Activated CD4-positive, alpha-beta memory T cell treated with anti-CD3 and anti-CD28 coated beads for 36 hours (primary cell): ENCODE data around the gene TBC1D7. TPM values are rescaled to one million over a fixed set of nuclear protein-coding genes. Genes with fewer than 3 reads are reported as not detected.
A peak's percentile ranks its signal among the peaks of the same experiment; 100 is the strongest.
"Not testable (repeated sequence)": the region's sequence is repeated elsewhere in the genome, so short reads cannot be mapped to it uniquely, and the experiment has no call there.

Experiments
- CTCF ChIA-PET: fragments of 350-600 bp; sonication (Branson Sonifier 250); formaldehyde crosslinking; loops from one replicate; lab custom pipeline; 2021; ENCODE audit warnings: antibody characterized with exemption, inconsistent platforms; lab: Charles Lee
- POLR2A ChIA-PET: fragments of 350-600 bp; sonication (Branson Sonifier 250); formaldehyde crosslinking; loops from one replicate; lab custom pipeline; 2021; ENCODE audit warnings: antibody characterized with exemption; lab: Charles Lee
- DNase-seq: peaks from one replicate; pipeline ENCODE4 v3.0.0-alpha.2; 2020
- H3K27ac Mint-ChIP-seq: one replicate; pipeline ENCODE4 v1.8.0; 2021; ENCODE audit warnings: mixed read lengths
- H3K27me3 Mint-ChIP-seq: one replicate; pipeline ENCODE4 v1.8.0; 2021; ENCODE audit warnings: mixed read lengths
- H3K36me3 Mint-ChIP-seq: one replicate; pipeline ENCODE4 v1.8.0; 2021; ENCODE audit warnings: mixed read lengths
- H3K4me1 Mint-ChIP-seq: one replicate; pipeline ENCODE4 v1.8.0; 2021; ENCODE audit warnings: low read depth, mixed read lengths
- H3K4me3 Mint-ChIP-seq: one replicate; pipeline ENCODE4 v1.8.0; 2021; ENCODE audit warnings: mild to moderate bottlenecking, mixed read lengths
- H3K9me3 Mint-ChIP-seq: one replicate; pipeline ENCODE4 v1.8.0; 2021; ENCODE audit warnings: mixed read lengths
- intact Hi-C: fragments of 100-400 bp; cut with micrococcal nuclease; formaldehyde crosslinking; loops from one replicate; pipeline ENCODE4 v1.15.1; 2023
- total RNA-seq, 2 experiments: library from RNA; stranded (reverse); gene quantifications; one replicate each; pipeline ENCODE4 v1.2.3, GENCODE V29; 2021

The TBC1D7 gene
- total RNA-seq, 2 experiments from 2014 or later = 20.6 to 21.7 TPM

- Mint-ChIP-seq H3K36me3 (no peaks in the 10 kb centered on the region), H3K9me3 (peaks cover 8% of the 10 kb centered on the region), H3K27me3 (no peaks in the 10 kb centered on the region), H3K4me1 (peaks cover 6% of the 10 kb centered on the region), H3K4me3 (no peak overlapping the region), H3K27ac (no peak overlapping the region)
- CTCF ChIA-PET = interaction anchor here (0.9 to 4.5 kb wide), 9 partner anchors 9 to 729 kb away, joined by 3 to 37 read pairs (median 5); partner anchors contain the start of genes GFOD1, SIRT5 and TBC1D7
- DNase-seq = no peak
- intact Hi-C loops = loop anchor here (5.0 to 10.0 kb wide), 2 partner anchors 89 to 727 kb away; no protein-coding TSS in a partner anchor
- POLR2A ChIA-PET = no interaction called here
These were observed 9.7 kb upstream of the TBC1D7 start for GRCh38 chr6:13338038-13338437.

GRCh38 chr6:13336553-13336952 is 8.2 kb upstream of the TBC1D7 start:
- Mint-ChIP-seq H3K4me1 (peaks cover 6% of the 10 kb centered on the region), H3K9me3 (no peaks in the 10 kb centered on the region), H3K36me3 (no peaks in the 10 kb centered on the region), H3K27me3 (no peaks in the 10 kb centered on the region), H3K27ac (no peak overlapping the region), H3K4me3 (no peak overlapping the region)
- DNase-seq = peak; percentile 79
- CTCF ChIA-PET = interaction anchor here (1.0 to 4.5 kb wide), 6 partner anchors 7 to 238 kb away, joined by 3 to 37 read pairs (median 5); partner anchors contain the start of genes SIRT5 and TBC1D7
- POLR2A ChIA-PET = no interaction called here
- intact Hi-C loops = loop anchor here (1.0 to 10.0 kb wide), 4 partner anchors 91 to 728 kb away; no protein-coding TSS in a partner anchor

- H3K36me3 Mint-ChIP-seq = no peaks in the 10 kb centered on the region
- H3K27me3 Mint-ChIP-seq = no peaks in the 10 kb centered on the region
- H3K9me3 Mint-ChIP-seq = no peaks in the 10 kb centered on the region
- intact Hi-C loops = loop anchor here (5.0 to 10.0 kb wide), 4 partner anchors 92 to 730 kb away; no protein-coding TSS in a partner anchor
- ChIA-PET POLR2A (no interaction called here), CTCF (interaction anchor here (1.0 to 2.3 kb wide), 3 partner anchors 45 to 240 kb away, joined by 3 to 29 read pairs (median 4); partner anchors contain the start of gene SIRT5)
- DNase-seq = no peak
- H3K4me1 Mint-ChIP-seq = peaks cover 4% of the 10 kb centered on the region
- no peak overlapping the region for H3K27ac Mint-ChIP-seq
- no peak overlapping the region for H3K4me3 Mint-ChIP-seq
These were observed 6.6 kb upstream of the TBC1D7 start for GRCh38 chr6:13334953-13335352.

- Mint-ChIP-seq H3K36me3 (no peaks in the 10 kb centered on the region), H3K4me3 (no peak overlapping the region), H3K9me3 (no peaks in the 10 kb centered on the region), H3K27ac (no peak overlapping the region), H3K27me3 (no peaks in the 10 kb centered on the region), H3K4me1 (peaks cover 14% of the 10 kb centered on the region)
- ChIA-PET CTCF (interaction anchor here (0.9 to 5.7 kb wide), 11 partner anchors 14 to 421 kb away, joined by 3 to 54 read pairs (median 5); partner anchors contain the start of gene SIRT5), POLR2A (no interaction called here)
- intact Hi-C loops = loop anchor here (1.0 to 10.0 kb wide), 4 partner anchors 137 to 732 kb away; no protein-coding TSS in a partner anchor
- no peak for DNase-seq
These were observed 4.0 kb upstream of the TBC1D7 start for GRCh38 chr6:13332349-13332706.

- peaks cover 18% of the 10 kb centered on the region for H3K4me1 Mint-ChIP-seq
- CTCF ChIA-PET = interaction anchor here (0.6 to 5.7 kb wide), 15 partner anchors 14 to 421 kb away, joined by 3 to 54 read pairs (median 4); partner anchors contain the start of genes NOL7 and SIRT5
- no peaks in the 10 kb centered on the region for H3K27me3 Mint-ChIP-seq
- H3K27ac Mint-ChIP-seq = no peak overlapping the region
- no peak for DNase-seq
- H3K36me3 Mint-ChIP-seq = no peaks in the 10 kb centered on the region
- H3K4me3 Mint-ChIP-seq = no peak overlapping the region
- POLR2A ChIA-PET = interaction anchor here (3.9 kb wide), 1 partner anchor 243 kb away, joined by 39 read pairs; the partner anchor contains the start of gene SIRT5
- intact Hi-C loops = loop anchor here (1.0 to 10.0 kb wide), 4 partner anchors 136 to 733 kb away; no protein-coding TSS in a partner anchor
- no peaks in the 10 kb centered on the region for H3K9me3 Mint-ChIP-seq
These were observed 3.4 kb upstream of the TBC1D7 start for GRCh38 chr6:13331516-13332348.

GRCh38 chr6:13328875-13329183 is 492 bp upstream of the TBC1D7 start:
- H3K4me3 Mint-ChIP-seq = peak overlapping the region; percentile 90
- no peak for DNase-seq
- peaks cover 8% of the 10 kb centered on the region for H3K36me3 Mint-ChIP-seq
- peak overlapping the region; percentile 90 for H3K27ac Mint-ChIP-seq
- intact Hi-C loops = loop anchor here (1.0 to 5.0 kb wide), 5 partner anchors 26 to 418 kb away; no protein-coding TSS in a partner anchor
- H3K9me3 Mint-ChIP-seq = no peaks in the 10 kb centered on the region
- no peaks in the 10 kb centered on the region for H3K27me3 Mint-ChIP-seq
- H3K4me1 Mint-ChIP-seq = peaks cover 20% of the 10 kb centered on the region
- ChIA-PET CTCF (interaction anchor here (0.9 to 5.7 kb wide), 14 partner anchors 9 to 418 kb away, joined by 3 to 54 read pairs (median 3); partner anchors contain the start of genes NOL7 and SIRT5), POLR2A (interaction anchor here (0.6 to 3.9 kb wide), 12 partner anchors 10 to 286 kb away, joined by 3 to 39 read pairs (median 5); partner anchors contain the start of genes NOL7 and SIRT5)

GRCh38 chr6:13327691-13328075 is 654 bp downstream of the TBC1D7 start:
- Mint-ChIP-seq H3K9me3 (no peaks in the 10 kb centered on the region), H3K4me3 (peak overlapping the region; percentile 90), H3K36me3 (peaks cover 11% of the 10 kb centered on the region), H3K27ac (peak overlapping the region; percentile 90), H3K27me3 (no peaks in the 10 kb centered on the region), H3K4me1 (peaks cover 20% of the 10 kb centered on the region)
- ChIA-PET POLR2A (interaction anchor here (1.4 to 3.9 kb wide), 6 partner anchors 24 to 287 kb away, joined by 3 to 39 read pairs (median 7); partner anchors contain the start of genes NOL7 and SIRT5), CTCF (interaction anchor here (1.0 to 5.7 kb wide), 8 partner anchors 25 to 417 kb away, joined by 3 to 54 read pairs (median 4); partner anchors contain the start of gene SIRT5)
- DNase-seq = peak; percentile 18
- intact Hi-C loops = loop anchor here (1.0 to 5.0 kb wide), 5 partner anchors 24 to 417 kb away; no protein-coding TSS in a partner anchor

- POLR2A ChIA-PET, H3K4me3 Mint-ChIP-seq, H3K27me3 Mint-ChIP-seq, DNase-seq, H3K9me3 Mint-ChIP-seq, H3K27ac Mint-ChIP-seq: not testable (repeated sequence)
- H3K36me3 Mint-ChIP-seq = peaks cover 16% of the 10 kb centered on the region
- CTCF ChIA-PET = interaction anchor here (0.7 kb wide), 1 partner anchor 131 kb away, joined by 3 read pairs; no protein-coding TSS in a partner anchor
- peaks cover 20% of the 10 kb centered on the region for H3K4me1 Mint-ChIP-seq
- intact Hi-C loops = loop anchor here (5.0 kb wide), 1 partner anchor 109 kb away; no protein-coding TSS in a partner anchor
These were observed 2.2 kb downstream of the TBC1D7 start for GRCh38 chr6:13326031-13326586.

- Mint-ChIP-seq H3K36me3 (peaks cover 42% of the 10 kb centered on the region), H3K4me3 (no peak overlapping the region), H3K27me3 (no peaks in the 10 kb centered on the region), H3K9me3 (no peaks in the 10 kb centered on the region), H3K4me1 (no peaks in the 10 kb centered on the region), H3K27ac (no peak overlapping the region)
- ChIA-PET CTCF (interaction anchor here (1.3 kb wide), 1 partner anchor 10 kb away, joined by 3 read pairs; no protein-coding TSS in a partner anchor), POLR2A (no interaction called here)
- DNase-seq = no peak
- intact Hi-C loops = no loop called here
These were observed 8.3 kb downstream of the TBC1D7 start for GRCh38 chr6:13319891-13320564.

- Mint-ChIP-seq H3K4me3 (no peak overlapping the region), H3K36me3 (peaks cover 41% of the 10 kb centered on the region), H3K27me3 (no peaks in the 10 kb centered on the region), H3K27ac (no peak overlapping the region), H3K4me1 (no peaks in the 10 kb centered on the region), H3K9me3 (no peaks in the 10 kb centered on the region)
- POLR2A ChIA-PET = no interaction called here
- intact Hi-C loops = no loop called here
- no peak for DNase-seq
- CTCF ChIA-PET = no interaction called here
These were observed 9.5 kb downstream of the TBC1D7 start for GRCh38 chr6:13318821-13319220.

- no peaks in the 10 kb centered on the region for H3K9me3 Mint-ChIP-seq
- intact Hi-C loops = no loop called here
- POLR2A ChIA-PET = no interaction called here
- no peak overlapping the region for H3K27ac Mint-ChIP-seq
- H3K4me1 Mint-ChIP-seq = no peaks in the 10 kb centered on the region
- peaks cover 43% of the 10 kb centered on the region for H3K36me3 Mint-ChIP-seq
- CTCF ChIA-PET = no interaction called here
- no peak overlapping the region for H3K4me3 Mint-ChIP-seq
- no peaks in the 10 kb centered on the region for H3K27me3 Mint-ChIP-seq
- no peak for DNase-seq
These were observed 12.4 kb downstream of the TBC1D7 start for GRCh38 chr6:13315896-13316295.
